GM12878 (cell line): ENCODE results near the gene SIRPD. TPM values are rescaled to one million over a fixed set of nuclear protein-coding genes. Genes with fewer than 3 reads are reported as not detected.

Experiments
- ATAC-seq: fragments of 200-7000 bp; cut with Tn5 transposase; 3 replicates; pipeline ENCODE4 v1.9.1; 2020; ENCODE audit warnings: mild to moderate bottlenecking, moderate library complexity
- BruUV-seq: library from RNA; stranded (reverse); fragments of 400-500 nt; replicated peaks from 2 replicates; lab custom pipeline; 2021; lab: Mats Ljungman, UMichigan
- CTCF ChIA-PET: fragments of 300-600 bp; sonication (Branson Sonifier 250); formaldehyde crosslinking; extraction: SDS; loops from one replicate; lab custom pipeline; 2021; ENCODE audit warnings: inconsistent platforms; lab: Yijun Ruan, JAX
- POLR2A ChIA-PET: fragments of 350-600 bp; formaldehyde crosslinking; extraction: SDS; loops from one replicate; lab custom pipeline; 2021; ENCODE audit warnings: inconsistent platforms; lab: Charles Lee
- RAD21 ChIA-PET: fragments of 300-600 bp; sonication (Branson Sonifier 250); formaldehyde crosslinking; loops from one replicate; lab custom pipeline; 2023; ENCODE audit warnings: antibody characterized with exemption; ENCODE audit not compliant: unreplicated experiment; lab: Charles Lee
- SMC1A ChIA-PET: fragments of 300-600 bp; sonication (Branson Sonifier 250); formaldehyde crosslinking; loops from one replicate; lab custom pipeline; 2023; ENCODE audit not compliant: unreplicated experiment, uncharacterized antibody; lab: Charles Lee
- DNase-seq: peaks from one replicate; pipeline ENCODE4 v3.0.0-alpha.2; 2011; ENCODE audit warnings: low read depth, low spot score
- FAIRE-seq: peaks from 3 replicates; lab custom pipeline; 2011; peaks lifted over from hg19 to GRCh38; lab: Jason Lieb, UNC
- H2AFZ ChIP-seq: 2 replicates; pipeline ENCODE4 v1.6.0; 2011; ENCODE audit warnings: low read depth, low read length, control low read depth; ENCODE audit not compliant: control insufficient read depth
- H3K27ac ChIP-seq: 2 replicates; pipeline ENCODE4 v1.5.1; 2011; ENCODE audit warnings: control low read depth; ENCODE audit not compliant: control insufficient read depth, insufficient read depth
- H3K27me3 ChIP-seq, 2 experiments: replicated peaks in 1 of 2; 2 replicates each; pipeline versions ENCODE4 v1.6.0 to v1.6.1; 2011; ENCODE audit warnings: low read length in 1 of 2; ENCODE audit not compliant: control insufficient read depth in 2 of 2, insufficient read depth in 2 of 2
- H3K36me3 ChIP-seq, 2 experiments: 2 replicates each; pipeline ENCODE4 v1.5.1; 2011; ENCODE audit warnings: low read length in 1 of 2; ENCODE audit not compliant: control insufficient read depth in 2 of 2, insufficient read depth in 2 of 2
- H3K4me1 ChIP-seq: 2 replicates; pipeline ENCODE4 v1.6.1; 2011; ENCODE audit warnings: mild to moderate bottlenecking, low read length, moderate library complexity, mixed read lengths; ENCODE audit not compliant: control insufficient read depth, insufficient read depth
- H3K4me2 ChIP-seq: 2 replicates; pipeline ENCODE4 v1.6.0; 2011; ENCODE audit warnings: control low read depth; ENCODE audit not compliant: control insufficient read depth, insufficient read depth
- H3K4me3 ChIP-seq: fragments of 200-600 bp; sonication (generic); 2 replicates; pipeline ENCODE4 v1.5.1; 2016
- H3K79me2 ChIP-seq: 2 replicates; pipeline ENCODE4 v1.6.0; 2011; ENCODE audit warnings: low read length; ENCODE audit not compliant: control insufficient read depth, insufficient read depth
- H3K9ac ChIP-seq: 2 replicates; pipeline ENCODE4 v1.8.0; 2011; ENCODE audit warnings: low read length, control low read depth, mixed read lengths; ENCODE audit not compliant: control insufficient read depth, insufficient read depth
- H3K9me3 ChIP-seq: replicated peaks from 3 replicates; pipeline ENCODE4 v1.5.1; 2011; ENCODE audit warnings: mild to moderate bottlenecking, low read length; ENCODE audit not compliant: control insufficient read depth, insufficient read depth
- H4K20me1 ChIP-seq: 2 replicates; pipeline ENCODE4 v1.6.0; 2011; ENCODE audit not compliant: control insufficient read depth, insufficient read depth
- CHD4 ChIP-seq: fragments of 200-600 bp; sonication (generic); IDR thresholded peaks from 2 replicates; pipeline ENCODE4 v1.6.1; 2016; ENCODE audit warnings: mild to moderate bottlenecking
- JUNB ChIP-seq: IDR thresholded peaks from 2 replicates; pipeline ENCODE4 v1.6.1; 2016; ENCODE audit warnings: antibody characterized with exemption, mild to moderate bottlenecking
- JUND ChIP-seq: IDR thresholded peaks from 2 replicates; pipeline ENCODE4 v1.6.1; 2012; ENCODE audit warnings: low read depth, mild to moderate bottlenecking, low read length, improper control_type of control experiment, moderate library complexity
- MTA3 ChIP-seq: IDR thresholded peaks from 2 replicates; pipeline ENCODE4 v1.6.1; 2012; ENCODE audit warnings: low read length, inconsistent platforms, borderline replicate concordance
- NFYB ChIP-seq: IDR thresholded peaks from 2 replicates; pipeline ENCODE4 v1.6.1; 2011; ENCODE audit warnings: low read depth, mild to moderate bottlenecking, low read length, improper control_type of control experiment, moderate library complexity; ENCODE audit not compliant: insufficient read depth
- PAX5 ChIP-seq: IDR thresholded peaks from 2 replicates; pipeline ENCODE4 v1.6.1; 2011; ENCODE audit warnings: low read depth, low read length, borderline replicate concordance
- POLR2A ChIP-seq: IDR thresholded peaks from 2 replicates; pipeline ENCODE4 v1.6.1; 2011; ENCODE audit warnings: low read depth, mild to moderate bottlenecking, low read length
- SUPT20H ChIP-seq: IDR thresholded peaks from 2 replicates; pipeline ENCODE4 v1.6.1; 2011; ENCODE audit warnings: low read depth, mild to moderate bottlenecking, low read length, moderate library complexity, borderline replicate concordance; ENCODE audit not compliant: control insufficient read depth
- WGBS: methylation state at CpG from one replicate; pipeline ENCODE4 v1.1.6; 2016; ENCODE audit warnings: low lambda C conversion rate; ENCODE audit not compliant: insufficient replicate concordance, insufficient coverage; ENCODE audit errors: missing lambda C conversion rate; 5-methylcytosine and 5-hydroxymethylcytosine counted together
- in situ Hi-C: fragments of 300-500 bp; cut with MboI; formaldehyde crosslinking; loops from 9 replicates; pipeline ENCODE4 v1.14.3; 2018; ENCODE audit warnings: mixed read lengths
- intact Hi-C: fragments of 100-400 bp; cut with micrococcal nuclease; formaldehyde crosslinking; loops from one replicate; pipeline ENCODE4 v1.14.2; 2022; ENCODE audit not compliant: unreplicated experiment
- polyA plus RNA-seq, 11 experiments: library from polyadenylated mRNA; depleted of rRNA in 4 of 11; unstranded in 6 of 11; stranded (reverse) in 5 of 11; fragments of >200 nt; fragmentation: Nextera tagmentation in 4 of 11; fragmentation: Illumina TruSeq in 1 of 11; extraction: Ambion mirVana in 4 of 11; extraction: Trizol in 1 of 11; gene quantifications; 1 replicate in 1 of 11; 2 replicates in 10 of 11; pipeline versions ENCODE4 v1.2.1 to v1.2.3, GENCODE V29; 2011 to 2016; ENCODE audit warnings: inconsistent platforms in 2 of 11, missing spikeins in 2 of 11, low read depth in 1 of 11
- total RNA-seq, 4 experiments: library from RNA; depleted of rRNA in 3 of 4; stranded (reverse); fragments of >200 nt in 3 of 4; fragmentation: Illumina TruSeq in 1 of 4; extraction: Trizol in 1 of 4; gene quantifications; 2 replicates each; pipeline versions ENCODE4 v1.2.1 to v1.2.3, GENCODE V29; 2013 to 2021
- TF ChIP-seq, protein P1 (sequence below): fragments of 450-650 bp; IDR thresholded peaks from 2 replicates; pipeline ENCODE4 v1.6.1; 2017; ENCODE audit warnings: mild to moderate bottlenecking, moderate library complexity
- TF ChIP-seq, protein P2 (sequence below): fragments of 450-650 bp; IDR thresholded peaks from 2 replicates; pipeline ENCODE4 v1.6.1; 2014; ENCODE audit warnings: mild to moderate bottlenecking
- TF ChIP-seq, protein P3 (sequence below): IDR thresholded peaks from 2 replicates; pipeline ENCODE4 v1.6.1; 2012; ENCODE audit warnings: improper control_type of control experiment, low read depth, low read length; ENCODE audit not compliant: insufficient replicate concordance
- TF ChIP-seq, protein P4 (sequence below): IDR thresholded peaks from 2 replicates; pipeline ENCODE4 v1.6.1; 2011; ENCODE audit warnings: low read depth, low read length, improper control_type of control experiment, borderline replicate concordance

SIRPD gene
- total and polyA plus RNA-seq, 10 of the 15 experiments (the other 5 are each of a cell fraction or from before 2014, with no cell fraction given) = 0.10 to 1.6 (median 0.88) TPM

DNA sequence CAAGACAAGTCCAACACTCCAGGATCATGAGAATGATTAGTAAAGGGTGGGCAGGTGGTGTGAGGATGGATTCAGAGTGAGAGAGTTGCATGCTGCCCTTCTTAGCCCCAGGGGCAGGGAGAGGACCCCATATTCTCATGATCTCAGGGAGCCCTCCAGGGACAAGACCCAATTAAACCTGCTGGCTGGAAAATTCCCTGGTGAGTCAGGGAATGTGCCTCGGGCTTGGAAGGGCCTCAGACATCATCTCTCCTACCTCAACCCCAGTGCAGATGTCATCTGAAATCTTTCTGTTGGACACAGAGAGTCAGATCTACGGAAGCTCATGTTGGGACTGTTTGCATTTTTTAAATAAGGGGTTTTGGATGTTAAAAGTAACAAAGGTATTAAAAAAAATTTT lies 9.2 kb upstream of the SIRPD start (continued):
- TF ChIP-seq, protein P1, sequence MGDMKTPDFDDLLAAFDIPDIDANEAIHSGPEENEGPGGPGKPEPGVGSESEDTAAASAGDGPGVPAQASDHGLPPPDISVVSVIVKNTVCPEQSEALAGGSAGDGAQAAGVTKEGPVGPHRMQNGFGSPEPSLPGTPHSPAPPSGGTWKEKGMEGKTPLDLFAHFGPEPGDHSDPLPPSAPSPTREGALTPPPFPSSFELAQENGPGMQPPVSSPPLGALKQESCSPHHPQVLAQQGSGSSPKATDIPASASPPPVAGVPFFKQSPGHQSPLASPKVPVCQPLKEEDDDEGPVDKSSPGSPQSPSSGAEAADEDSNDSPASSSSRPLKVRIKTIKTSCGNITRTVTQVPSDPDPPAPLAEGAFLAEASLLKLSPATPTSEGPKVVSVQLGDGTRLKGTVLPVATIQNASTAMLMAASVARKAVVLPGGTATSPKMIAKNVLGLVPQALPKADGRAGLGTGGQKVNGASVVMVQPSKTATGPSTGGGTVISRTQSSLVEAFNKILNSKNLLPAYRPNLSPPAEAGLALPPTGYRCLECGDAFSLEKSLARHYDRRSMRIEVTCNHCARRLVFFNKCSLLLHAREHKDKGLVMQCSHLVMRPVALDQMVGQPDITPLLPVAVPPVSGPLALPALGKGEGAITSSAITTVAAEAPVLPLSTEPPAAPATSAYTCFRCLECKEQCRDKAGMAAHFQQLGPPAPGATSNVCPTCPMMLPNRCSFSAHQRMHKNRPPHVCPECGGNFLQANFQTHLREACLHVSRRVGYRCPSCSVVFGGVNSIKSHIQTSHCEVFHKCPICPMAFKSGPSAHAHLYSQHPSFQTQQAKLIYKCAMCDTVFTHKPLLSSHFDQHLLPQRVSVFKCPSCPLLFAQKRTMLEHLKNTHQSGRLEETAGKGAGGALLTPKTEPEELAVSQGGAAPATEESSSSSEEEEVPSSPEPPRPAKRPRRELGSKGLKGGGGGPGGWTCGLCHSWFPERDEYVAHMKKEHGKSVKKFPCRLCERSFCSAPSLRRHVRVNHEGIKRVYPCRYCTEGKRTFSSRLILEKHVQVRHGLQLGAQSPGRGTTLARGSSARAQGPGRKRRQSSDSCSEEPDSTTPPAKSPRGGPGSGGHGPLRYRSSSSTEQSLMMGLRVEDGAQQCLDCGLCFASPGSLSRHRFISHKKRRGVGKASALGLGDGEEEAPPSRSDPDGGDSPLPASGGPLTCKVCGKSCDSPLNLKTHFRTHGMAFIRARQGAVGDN = no peak
- TF ChIP-seq SUPT20H (no peak), POLR2A (no peak)
- TF ChIP-seq, protein P2, sequence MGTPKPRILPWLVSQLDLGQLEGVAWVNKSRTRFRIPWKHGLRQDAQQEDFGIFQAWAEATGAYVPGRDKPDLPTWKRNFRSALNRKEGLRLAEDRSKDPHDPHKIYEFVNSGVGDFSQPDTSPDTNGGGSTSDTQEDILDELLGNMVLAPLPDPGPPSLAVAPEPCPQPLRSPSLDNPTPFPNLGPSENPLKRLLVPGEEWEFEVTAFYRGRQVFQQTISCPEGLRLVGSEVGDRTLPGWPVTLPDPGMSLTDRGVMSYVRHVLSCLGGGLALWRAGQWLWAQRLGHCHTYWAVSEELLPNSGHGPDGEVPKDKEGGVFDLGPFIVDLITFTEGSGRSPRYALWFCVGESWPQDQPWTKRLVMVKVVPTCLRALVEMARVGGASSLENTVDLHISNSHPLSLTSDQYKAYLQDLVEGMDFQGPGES = no peak
- TF ChIP-seq, all 136 proteins: peak for 0

DNA sequence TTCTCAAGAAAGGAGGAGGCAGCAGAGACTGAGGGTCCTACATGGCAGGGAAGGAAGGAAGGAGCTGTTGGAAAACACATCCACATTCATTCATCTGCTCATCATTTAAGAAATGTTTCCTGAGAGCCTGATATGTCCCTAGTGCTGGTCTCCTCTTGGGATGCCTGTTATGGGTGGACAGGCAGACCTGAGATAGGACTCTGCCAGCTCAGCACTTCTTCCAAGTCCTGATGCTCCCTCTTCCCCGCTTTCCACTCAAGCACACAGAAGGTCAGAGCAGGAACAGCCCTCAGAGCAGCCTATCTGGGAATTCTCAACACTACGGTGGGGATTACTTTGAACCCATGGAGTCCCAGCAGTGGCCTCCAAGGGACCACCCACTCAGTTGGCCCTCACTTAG lies 8.0 kb upstream of the SIRPD start:
- no peaks in the 10 kb centered on the region for H3K4me1 ChIP-seq
- H3K27ac ChIP-seq = no peak overlapping the region
- WGBS = 42% methylated on average over 2 of the region's 2 CpGs
- H4K20me1 ChIP-seq = no peaks in the 10 kb centered on the region
- no peak overlapping the region for H3K4me3 ChIP-seq
- FAIRE-seq (no peak), DNase-seq (no peak), ATAC-seq (no peak)
- CTCF ChIA-PET = no interaction called here
- no peak overlapping the region for H3K4me2 ChIP-seq
- RAD21 ChIA-PET = no interaction called here
- intact Hi-C loops = no loop called here
- H3K79me2 ChIP-seq = no peaks in the 10 kb centered on the region
- no peak overlapping the region for H3K9ac ChIP-seq
- no TSS peak for BruUV-seq
- POLR2A ChIA-PET = no interaction called here
- H3K27me3 ChIP-seq = no peaks in the 10 kb centered on the region
- SMC1A ChIA-PET = interaction anchor here (0.8 kb wide), 1 partner anchor 55 kb away, joined by 4 read pairs; no protein-coding TSS in a partner anchor
- H3K9me3 ChIP-seq = peaks cover 2% of the 10 kb centered on the region; the same call in 2 of the 3 replicates
- H2AFZ ChIP-seq = no peak overlapping the region
- in situ Hi-C loops = no loop called here
- no peaks in the 10 kb centered on the region for H3K36me3 ChIP-seq
- TF ChIP-seq MTA3 (no peak), PAX5 (no peak), JUND (no peak), NFYB (no peak), CHD4 (no peak), JUNB (no peak)
- TF ChIP-seq, protein P3, sequence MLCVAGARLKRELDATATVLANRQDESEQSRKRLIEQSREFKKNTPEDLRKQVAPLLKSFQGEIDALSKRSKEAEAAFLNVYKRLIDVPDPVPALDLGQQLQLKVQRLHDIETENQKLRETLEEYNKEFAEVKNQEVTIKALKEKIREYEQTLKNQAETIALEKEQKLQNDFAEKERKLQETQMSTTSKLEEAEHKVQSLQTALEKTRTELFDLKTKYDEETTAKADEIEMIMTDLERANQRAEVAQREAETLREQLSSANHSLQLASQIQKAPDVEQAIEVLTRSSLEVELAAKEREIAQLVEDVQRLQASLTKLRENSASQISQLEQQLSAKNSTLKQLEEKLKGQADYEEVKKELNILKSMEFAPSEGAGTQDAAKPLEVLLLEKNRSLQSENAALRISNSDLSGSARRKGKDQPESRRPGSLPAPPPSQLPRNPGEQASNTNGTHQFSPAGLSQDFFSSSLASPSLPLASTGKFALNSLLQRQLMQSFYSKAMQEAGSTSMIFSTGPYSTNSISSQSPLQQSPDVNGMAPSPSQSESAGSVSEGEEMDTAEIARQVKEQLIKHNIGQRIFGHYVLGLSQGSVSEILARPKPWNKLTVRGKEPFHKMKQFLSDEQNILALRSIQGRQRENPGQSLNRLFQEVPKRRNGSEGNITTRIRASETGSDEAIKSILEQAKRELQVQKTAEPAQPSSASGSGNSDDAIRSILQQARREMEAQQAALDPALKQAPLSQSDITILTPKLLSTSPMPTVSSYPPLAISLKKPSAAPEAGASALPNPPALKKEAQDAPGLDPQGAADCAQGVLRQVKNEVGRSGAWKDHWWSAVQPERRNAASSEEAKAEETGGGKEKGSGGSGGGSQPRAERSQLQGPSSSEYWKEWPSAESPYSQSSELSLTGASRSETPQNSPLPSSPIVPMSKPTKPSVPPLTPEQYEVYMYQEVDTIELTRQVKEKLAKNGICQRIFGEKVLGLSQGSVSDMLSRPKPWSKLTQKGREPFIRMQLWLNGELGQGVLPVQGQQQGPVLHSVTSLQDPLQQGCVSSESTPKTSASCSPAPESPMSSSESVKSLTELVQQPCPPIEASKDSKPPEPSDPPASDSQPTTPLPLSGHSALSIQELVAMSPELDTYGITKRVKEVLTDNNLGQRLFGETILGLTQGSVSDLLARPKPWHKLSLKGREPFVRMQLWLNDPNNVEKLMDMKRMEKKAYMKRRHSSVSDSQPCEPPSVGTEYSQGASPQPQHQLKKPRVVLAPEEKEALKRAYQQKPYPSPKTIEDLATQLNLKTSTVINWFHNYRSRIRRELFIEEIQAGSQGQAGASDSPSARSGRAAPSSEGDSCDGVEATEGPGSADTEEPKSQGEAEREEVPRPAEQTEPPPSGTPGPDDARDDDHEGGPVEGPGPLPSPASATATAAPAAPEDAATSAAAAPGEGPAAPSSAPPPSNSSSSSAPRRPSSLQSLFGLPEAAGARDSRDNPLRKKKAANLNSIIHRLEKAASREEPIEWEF = no peak
- TF ChIP-seq, protein P4, sequence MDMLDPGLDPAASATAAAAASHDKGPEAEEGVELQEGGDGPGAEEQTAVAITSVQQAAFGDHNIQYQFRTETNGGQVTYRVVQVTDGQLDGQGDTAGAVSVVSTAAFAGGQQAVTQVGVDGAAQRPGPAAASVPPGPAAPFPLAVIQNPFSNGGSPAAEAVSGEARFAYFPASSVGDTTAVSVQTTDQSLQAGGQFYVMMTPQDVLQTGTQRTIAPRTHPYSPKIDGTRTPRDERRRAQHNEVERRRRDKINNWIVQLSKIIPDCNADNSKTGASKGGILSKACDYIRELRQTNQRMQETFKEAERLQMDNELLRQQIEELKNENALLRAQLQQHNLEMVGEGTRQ = no peak
